GM18499 (cell line): ENCODE data around the gene SH2D1B.

Experiments
- ATAC-seq: cut with Tn5 transposase; IDR thresholded peaks from one replicate; pipeline ENCODE4 v1.9.1; 2021; ENCODE audit warnings: moderate number of reproducible peaks; ENCODE audit not compliant: insufficient read depth, unreplicated experiment

The SH2D1B gene

DNA sequence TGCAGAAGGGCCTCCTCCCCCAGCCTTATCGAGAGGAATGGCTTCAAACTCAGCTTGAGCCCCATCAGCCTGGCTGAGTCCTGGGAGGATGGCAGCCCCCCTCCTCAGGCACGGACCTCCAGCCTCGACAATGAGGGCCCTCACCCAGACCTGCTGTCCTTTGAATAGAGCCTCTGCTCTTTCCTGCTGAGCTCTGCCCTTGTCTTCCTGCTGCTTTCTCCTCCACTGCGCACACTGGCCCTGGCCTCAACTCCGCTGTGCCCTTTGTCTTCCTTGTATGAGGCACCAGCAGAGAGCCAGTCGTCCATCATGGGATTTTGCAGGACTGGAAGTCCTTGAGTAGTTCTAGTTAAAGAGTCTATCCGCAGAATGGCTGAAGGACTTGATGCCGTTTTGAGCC is 28.4 kb downstream of the SH2D1B start:
- ATAC-seq: no peak

DNA sequence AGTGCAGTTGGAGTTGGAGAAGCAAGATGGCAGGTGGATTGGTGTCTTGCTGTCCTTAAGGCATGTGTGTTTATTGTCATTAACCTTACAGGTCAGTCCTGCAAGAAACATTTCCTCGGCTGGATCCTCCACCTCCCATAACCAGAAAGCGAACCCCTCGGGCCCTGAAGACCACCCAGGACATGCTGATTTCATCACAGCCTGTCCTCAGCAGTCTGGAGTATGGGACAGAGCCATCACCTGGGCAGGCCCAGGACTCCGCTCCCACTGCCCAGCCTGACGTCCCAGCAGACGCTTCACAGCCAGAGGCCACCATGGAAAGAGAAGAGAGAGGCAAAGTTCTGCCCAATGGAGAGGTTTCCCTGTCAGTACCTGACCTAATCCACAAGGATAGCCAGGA is 28.8 kb downstream of the SH2D1B start:
- ATAC-seq: no peak

DNA sequence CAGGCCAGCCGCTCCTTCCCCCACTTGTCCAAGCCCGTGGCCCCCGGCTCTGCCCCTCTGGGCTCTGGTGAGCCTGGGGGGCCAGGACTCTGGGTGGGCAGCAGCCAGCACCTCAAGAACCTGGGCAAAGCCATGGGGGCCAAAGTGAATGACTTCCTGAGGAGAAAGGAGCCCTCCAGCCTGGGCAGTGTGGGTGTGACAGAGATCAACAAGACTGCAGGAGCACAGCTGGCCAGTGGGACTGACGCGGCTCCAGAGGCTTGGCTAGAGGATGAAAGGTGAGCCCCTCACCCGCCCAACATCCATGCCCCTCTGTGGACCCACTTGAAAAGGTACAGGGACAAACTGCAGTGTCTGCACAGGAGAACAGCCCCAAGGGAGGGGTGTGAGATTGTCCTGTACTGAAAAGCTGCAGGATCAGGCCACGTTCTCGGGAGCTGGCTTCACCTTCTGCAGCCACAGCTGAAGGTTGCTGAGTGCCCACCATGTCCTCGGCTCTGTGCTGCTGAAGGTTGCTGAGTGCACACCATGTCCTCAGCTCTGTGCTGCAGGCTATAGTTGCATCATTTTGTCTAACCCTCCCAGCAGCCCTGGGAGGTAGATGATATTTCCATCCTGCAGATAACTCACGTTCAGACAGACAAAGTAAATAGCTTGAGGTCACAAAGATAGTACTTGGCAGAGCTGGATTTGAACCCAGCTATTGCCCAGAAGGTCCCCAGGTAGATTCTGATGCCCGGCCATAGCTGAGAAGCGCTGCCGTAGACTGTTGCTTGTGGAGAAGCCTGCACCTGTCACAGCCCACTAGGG is 29.8 kb downstream of the SH2D1B start:
- ATAC-seq: no peak

- ATAC-seq: no peak
Observed at GRCh38 chr1:162381383-162381782, 30.6 kb downstream of the SH2D1B start, which contains the start of gene C1orf226. Gene C1orf226, plus strand, starts transcription at chr1:162381728. Its CDS starts 174 bp downstream, at chr1:162381902.

- no peak for ATAC-seq
Observed at GRCh38 chr1:162380061-162380846, 31.7 kb downstream of the SH2D1B start.

GRCh38 chr1:162376691-162377090 is 35.2 kb downstream of the SH2D1B start, which contains the start of gene SPATA46:
Gene SPATA46, minus strand, starts transcription at chr1:162376854. Its CDS starts 64 bp downstream, at chr1:162376790.
- ATAC-seq: no peak

DNA sequence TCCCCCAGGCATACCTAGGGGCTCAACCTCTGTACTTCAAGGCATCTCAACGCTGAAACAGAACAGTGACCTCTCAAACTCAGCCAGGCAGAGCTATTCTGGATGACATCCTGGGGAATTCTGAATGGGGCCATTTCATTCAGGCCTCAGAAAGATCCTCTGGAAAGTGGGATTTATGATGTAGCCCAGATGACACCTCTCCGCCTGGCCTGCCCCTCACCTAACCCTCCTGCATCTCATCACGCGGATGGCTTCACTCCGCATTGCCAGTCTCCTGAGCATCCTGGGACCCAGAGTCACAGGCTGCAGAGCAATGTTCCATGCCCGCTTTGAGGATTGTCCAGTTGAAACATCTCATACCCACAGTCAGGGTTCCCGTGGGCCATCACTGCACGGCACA is 36.5 kb downstream of the SH2D1B start:
- ATAC-seq: no peak

GRCh38 chr1:162374406-162374805 is 37.5 kb downstream of the SH2D1B start:
- no peak for ATAC-seq

DNA sequence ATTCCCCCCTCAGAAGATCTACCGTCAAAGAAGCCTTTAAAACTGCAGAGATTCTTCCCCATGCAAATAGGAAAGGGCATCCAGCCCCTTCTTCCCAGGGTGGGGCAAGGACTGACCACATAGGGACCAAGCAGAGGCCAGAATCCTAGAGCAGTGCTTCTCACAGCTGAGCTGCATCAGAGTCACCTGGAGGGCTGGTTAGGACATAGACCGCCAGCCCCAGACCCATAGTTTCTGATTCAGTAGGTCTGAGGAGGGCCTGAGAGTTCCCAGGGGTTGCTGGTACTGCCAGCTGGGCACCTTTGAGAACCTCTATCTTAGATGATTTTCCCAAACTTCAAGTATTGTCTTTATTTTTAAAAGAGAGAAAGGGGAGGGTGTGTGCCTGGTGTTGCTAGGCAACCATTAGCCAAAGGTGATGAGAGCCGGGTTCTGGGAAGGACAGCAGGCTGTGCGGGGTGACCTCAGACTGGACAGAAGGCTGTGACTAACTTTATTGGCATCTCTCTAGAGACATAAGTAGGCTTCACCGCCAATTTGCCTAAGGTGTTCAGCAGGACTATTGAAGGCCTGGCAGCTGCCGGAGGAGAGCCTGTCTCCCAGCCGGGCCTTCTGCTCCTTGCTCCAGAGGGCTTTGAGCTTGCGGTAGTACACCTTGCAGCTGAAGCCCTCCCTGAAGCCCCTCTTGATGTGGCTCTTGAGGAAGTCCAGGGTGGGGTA is 38.2 kb downstream of the SH2D1B start:
- ATAC-seq: no peak

DNA sequence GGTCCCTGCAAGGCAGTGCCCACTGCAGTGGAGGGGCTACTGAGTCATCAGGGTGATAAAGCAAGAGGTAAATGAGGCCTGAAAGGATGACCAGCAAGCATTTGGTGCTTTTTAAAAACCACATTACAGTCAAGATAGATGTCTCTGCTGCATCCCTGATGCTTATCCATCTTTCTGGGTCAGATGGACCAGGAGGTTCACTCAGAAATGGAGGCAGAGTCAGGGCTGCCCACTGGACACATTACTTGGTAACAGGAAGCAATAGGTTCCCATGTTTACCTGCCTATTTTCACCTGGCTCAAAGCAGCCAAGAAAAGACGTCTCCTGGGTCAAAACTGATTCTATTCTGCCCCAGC is 38.9 kb downstream of the SH2D1B start:
- ATAC-seq: no peak

DNA sequence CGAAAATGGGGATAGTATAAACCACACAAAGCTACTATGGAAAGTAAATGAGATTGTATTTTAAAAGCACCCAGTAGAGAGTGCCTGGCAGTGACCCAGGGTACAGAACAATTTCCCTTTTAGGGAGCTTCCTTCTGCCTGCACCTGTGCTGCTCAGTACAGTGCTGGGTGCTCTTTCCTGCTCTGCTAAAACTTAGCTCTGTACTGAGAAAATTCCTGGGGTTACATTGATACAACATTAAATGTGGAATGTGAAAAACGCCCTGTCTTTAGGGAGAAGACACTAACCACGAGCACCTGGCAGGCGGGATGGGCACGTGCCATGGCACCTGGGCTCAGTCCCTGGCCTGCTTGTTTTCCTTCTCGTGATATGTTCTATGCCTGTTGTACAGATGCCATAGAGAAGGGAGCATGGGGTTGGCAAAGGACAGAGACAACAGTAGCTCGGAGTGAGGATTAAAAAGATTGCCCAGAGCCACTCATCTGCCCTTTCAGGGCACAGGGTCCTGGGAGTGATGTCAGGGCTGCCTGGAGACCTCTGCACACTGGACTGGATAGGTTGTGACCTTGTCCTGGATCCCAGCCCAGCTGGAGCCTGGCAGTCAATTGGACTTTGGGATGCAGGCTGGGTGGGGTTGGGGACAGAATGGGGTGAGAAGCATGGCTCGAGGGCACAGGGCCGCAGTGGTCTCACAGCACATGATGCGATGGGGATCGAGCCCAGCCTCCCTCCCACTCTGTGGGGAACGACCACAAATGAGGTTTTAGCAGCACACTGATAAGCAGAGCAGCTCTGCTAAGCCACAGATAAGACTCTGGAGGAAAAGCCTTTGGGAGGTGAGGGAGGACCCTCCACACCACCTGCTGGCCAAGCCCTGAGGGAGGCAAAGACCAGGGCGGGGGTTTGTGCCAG is 39.5 kb downstream of the SH2D1B start:
- ATAC-seq: no peak

DNA sequence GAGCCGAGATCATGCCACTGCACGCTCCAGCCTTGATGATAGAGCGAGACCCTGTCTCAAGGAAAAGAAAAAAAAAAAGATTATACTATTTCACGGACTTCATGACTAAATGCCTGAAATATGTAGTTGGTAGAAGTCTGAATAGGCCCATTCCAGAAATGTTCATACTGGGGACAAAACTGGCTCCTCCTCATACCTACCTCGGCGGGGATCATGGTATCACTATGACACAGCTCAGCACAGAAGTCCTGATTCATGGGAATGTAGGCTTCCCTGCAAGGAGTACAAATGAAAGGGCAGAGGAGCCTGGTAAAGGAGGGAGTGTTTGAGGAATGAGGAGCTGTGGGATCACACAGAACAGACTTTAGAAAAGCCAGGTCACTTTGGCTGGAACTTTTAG is 40.3 kb downstream of the SH2D1B start:
- no peak for ATAC-seq

DNA sequence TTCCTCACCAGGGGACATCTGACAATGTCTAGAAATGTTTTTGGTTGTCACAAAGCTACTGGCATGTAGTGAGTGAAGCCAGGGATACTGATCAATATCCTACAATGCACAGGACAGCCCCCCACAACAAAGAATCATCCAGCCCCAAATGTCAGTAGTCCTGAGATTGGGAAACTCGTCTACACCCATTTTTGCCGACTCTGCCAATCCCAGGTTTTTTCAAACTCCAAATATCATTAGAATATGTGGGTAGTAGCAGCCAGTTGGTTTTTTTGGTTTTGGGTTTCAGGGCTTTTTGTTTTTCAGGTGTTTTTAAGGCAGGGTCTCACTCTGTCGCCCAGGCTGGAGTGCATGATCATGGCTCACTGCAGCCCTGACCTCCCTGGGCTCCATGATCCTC is 41.2 kb downstream of the SH2D1B start:
- ATAC-seq: no peak

DNA sequence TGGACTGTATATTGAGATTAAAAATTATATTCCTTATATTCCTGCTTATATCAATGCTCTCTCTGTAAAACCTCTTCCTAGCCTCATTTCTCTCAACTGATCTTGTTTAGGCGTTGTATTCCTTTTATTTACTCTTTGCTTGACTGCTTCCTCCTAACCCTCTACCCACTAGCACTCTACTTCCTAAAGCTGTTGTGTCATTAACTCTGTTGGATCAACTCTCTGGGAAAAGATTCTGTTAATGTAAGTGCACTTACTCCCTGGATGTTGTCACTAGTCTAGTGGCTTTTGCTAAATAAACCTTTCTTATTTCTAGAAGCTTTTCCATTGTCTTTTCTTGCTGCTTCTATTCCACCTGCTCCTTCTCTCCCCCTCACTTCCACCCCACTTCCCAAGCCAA is 41.8 kb downstream of the SH2D1B start:
- ATAC-seq: no peak

GRCh38 chr1:162369571-162369970 is 42.4 kb downstream of the SH2D1B start:
- ATAC-seq: no peak

DNA sequence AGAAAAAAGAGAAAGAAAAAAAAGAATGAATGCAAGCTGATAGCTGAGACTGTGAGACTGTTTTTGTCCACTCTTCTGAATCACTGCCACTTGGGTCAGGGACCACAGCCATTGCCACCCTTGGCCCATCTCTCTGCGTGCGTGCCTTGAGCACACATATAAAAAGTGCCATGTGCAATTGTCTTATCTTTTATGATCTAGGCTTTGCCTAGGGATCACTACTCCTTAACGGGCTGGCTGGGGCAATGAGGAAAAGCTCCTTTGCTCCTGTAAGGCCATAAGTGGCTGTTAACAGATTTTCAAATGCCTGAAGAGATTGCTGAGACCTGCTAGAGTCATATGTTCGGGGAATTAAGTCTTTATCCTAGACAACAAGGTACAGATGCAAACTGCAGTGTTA is 43.5 kb downstream of the SH2D1B start:
- no peak for ATAC-seq

GRCh38 chr1:162367772-162368171 is 44.2 kb downstream of the SH2D1B start:
- no peak for ATAC-seq

- no peak for ATAC-seq
Observed at GRCh38 chr1:162367073-162367472, 44.9 kb downstream of the SH2D1B start.

- no peak for ATAC-seq
Observed at GRCh38 chr1:162366671-162367070, 45.3 kb downstream of the SH2D1B start.

DNA sequence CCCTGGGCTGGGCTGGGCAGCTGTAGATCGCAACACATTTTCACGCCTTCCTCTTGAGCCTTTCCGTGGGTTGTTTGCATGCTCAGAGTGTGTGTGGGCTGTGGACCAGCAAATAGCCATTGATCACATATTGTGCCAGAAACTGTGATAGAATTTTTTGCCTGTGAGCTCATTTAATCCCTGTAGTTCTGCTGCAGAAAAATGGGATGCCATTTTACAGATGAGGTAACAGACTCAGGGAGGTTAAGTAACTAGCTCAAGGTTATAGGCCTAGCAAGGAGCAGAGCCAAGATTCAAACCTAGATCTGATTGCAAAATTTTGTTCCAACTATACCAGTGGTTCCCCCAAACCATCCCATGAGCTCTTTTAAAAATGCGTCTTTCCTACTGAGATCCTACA is 45.8 kb downstream of the SH2D1B start:
- no peak for ATAC-seq
